Measurements from ENCODE around the gene MKRN2. TPM values are rescaled to one million over a fixed set of nuclear protein-coding genes. Genes with fewer than 3 reads are reported as not detected.

MKRN2 gene
- total and polyA plus RNA-seq, 2 of the 4 experiments (the other 2 are of a cell fraction): 44.4 to 65.6 TPM

GRCh38 chr3:12628813-12629212 is 71.9 kb downstream of the MKRN2 start:
- peaks cover 88% of the 10 kb centered on the region for H4K20me1 ChIP-seq (ENCODE audit: insufficient read depth, low read length)
- WGBS, 2 experiments (ENCODE audit: extremely low coverage in 2 of 2, insufficient read length in 1 of 2): no CpG with 5 or more reads among the region's 1 CpG
- POLR2A ChIA-PET (ENCODE audit: unreplicated experiment): interaction anchor here (0.6 kb wide), 1 partner anchor 90 kb away, joined by 6 read pairs; no protein-coding TSS in a partner anchor

More at GRCh38 chr3:12628813-12629212, 71.9 kb downstream of the MKRN2 start:
- Histone ChIP-seq H2AK9ac (replicated peaks; ENCODE audit: low read depth, low read length, poor library complexity) (no peak overlapping the region), H2BK120ac (ENCODE audit: low read depth, low read length) (no peak overlapping the region), H3K56ac (ENCODE audit: extremely low read depth, insufficient read depth, low read length) (no peak overlapping the region), H3K9me3 (ENCODE audit: control insufficient read depth, insufficient read depth, low read length) (no peaks in the 10 kb centered on the region), H3K18ac (ENCODE audit: low read depth, low read length) (no peak overlapping the region), H3K14ac (replicated peaks; ENCODE audit: low read depth, low read length) (no peak overlapping the region), H3K27me3 (ENCODE audit: control insufficient read depth, insufficient read depth, low read length) (no peaks in the 10 kb centered on the region), H3K36me3 (ENCODE audit: control insufficient read depth, insufficient read depth, low read length) (no peaks in the 10 kb centered on the region), H3K23ac (ENCODE audit: low read depth, low read length) (no peak overlapping the region), H2AFZ (replicated peaks; ENCODE audit: low read length, poor library complexity) (no peak overlapping the region), H4K91ac (ENCODE audit: insufficient read depth, low read depth, low read length) (no peak overlapping the region), H3K4me3 (ENCODE audit: insufficient read depth, low read depth, low read length) (no peak overlapping the region), H3K79me1 (ENCODE audit: low read depth in 1 of 2, low read length in 2 of 2) (peaks cover 16 to 63% of the 10 kb centered on the region in 2 experiments), H2BK15ac (ENCODE audit: low read depth, low read length) (no peak overlapping the region), H3K4me1 (ENCODE audit: control insufficient read depth, insufficient read depth, low read length) (peaks cover 11% of the 10 kb centered on the region), H3K9ac (ENCODE audit: low read depth, low read length) (no peak overlapping the region), H3K4ac (ENCODE audit: low read depth, low read length) (no peak overlapping the region), H3K9me1 (ENCODE audit: insufficient read depth, low read length) (peaks cover 17% of the 10 kb centered on the region), H2AK5ac (ENCODE audit: low read depth, low read length) (no peak overlapping the region), H2BK5ac (ENCODE audit: low read depth, low read length, poor library complexity, severe bottlenecking) (no peak overlapping the region), H3K27ac (ENCODE audit: insufficient read depth, low read length) (no peak overlapping the region), H3K4me2 (ENCODE audit: low read depth, low read length) (no peak overlapping the region), H4K8ac (ENCODE audit: low read depth in 2 of 2, low read length in 2 of 2) (no peak overlapping the region), H2BK20ac (ENCODE audit: low read depth, low read length) (no peak overlapping the region; the same call in 1 of the 2 replicates), H4K5ac (ENCODE audit: low read depth, low read length) (no peak overlapping the region)
- CTCF ChIA-PET: no interaction called here
- ATAC-seq (ENCODE audit: low read depth): no peak
- DNase-seq: no peak
- no TSS peak for BruUV-seq (replicated peaks)
- in situ Hi-C loops (cut with MboI; ENCODE audit: low sequenced_read_pairs) (no loop called here), dilution Hi-C loops (cut with HindIII; ENCODE audit: low sequenced_read_pairs, unreplicated experiment) (no loop called here), intact Hi-C loops (cut with micrococcal nuclease) (no loop called here)
- no peak for TF ChIP-seq SMC3 (IDR thresholded peaks at IDR 0.05; ENCODE audit: low read depth, low read length)
- no peak for TF ChIP-seq CEBPB (IDR thresholded peaks at IDR 0.05; ENCODE audit: low read depth, low read length)
- TF ChIP-seq MAZ (IDR thresholded peaks at IDR 0.05; ENCODE audit: borderline replicate concordance, low read depth, low read length): no peak
- TF ChIP-seq USF2 (IDR thresholded peaks at IDR 0.05; ENCODE audit: low read depth, low read length): no peak
- TF ChIP-seq ELK1 (IDR thresholded peaks at IDR 0.05; ENCODE audit: borderline replicate concordance, low read depth, low read length): no peak
- TF ChIP-seq RFX5 (IDR thresholded peaks at IDR 0.05; ENCODE audit: low read depth, low read length): no peak
- TF ChIP-seq FOS (IDR thresholded peaks at IDR 0.05; ENCODE audit: low read depth, low read length): no peak
- TF ChIP-seq NFE2L2 (IDR thresholded peaks at IDR 0.05; ENCODE audit: low read depth, low read length): no peak
- no peak for TF ChIP-seq RAD21 (IDR thresholded peaks at IDR 0.05; ENCODE audit: low read length)
- no peak for TF ChIP-seq POLR2A (IDR thresholded peaks at IDR 0.05; ENCODE audit: low read depth, low read length)
- no peak for TF ChIP-seq BHLHE40 (IDR thresholded peaks at IDR 0.05; ENCODE audit: low read depth, low read length)
- no peak for TF ChIP-seq CTCF (conservative IDR thresholded peaks at IDR 0.05; ENCODE audit: low read depth, low read length)
- no peak for TF ChIP-seq CHD1 (IDR thresholded peaks at IDR 0.05; ENCODE audit: low read depth, low read length)
- TF ChIP-seq MAFK (IDR thresholded peaks at IDR 0.05; ENCODE audit: low read depth, low read length): no peak
- TF ChIP-seq MXI1 (IDR thresholded peaks at IDR 0.05; ENCODE audit: borderline replicate concordance, low read depth, low read length): no peak

Data from IMR-90 (cell line).